ENCODE results near the gene QSOX1. TPM values are rescaled to one million over a fixed set of nuclear protein-coding genes. Genes with fewer than 3 reads are reported as not detected.

Gene QSOX1
- total RNA-seq, 1 experiment from 2014 or later: 135 TPM

DNA sequence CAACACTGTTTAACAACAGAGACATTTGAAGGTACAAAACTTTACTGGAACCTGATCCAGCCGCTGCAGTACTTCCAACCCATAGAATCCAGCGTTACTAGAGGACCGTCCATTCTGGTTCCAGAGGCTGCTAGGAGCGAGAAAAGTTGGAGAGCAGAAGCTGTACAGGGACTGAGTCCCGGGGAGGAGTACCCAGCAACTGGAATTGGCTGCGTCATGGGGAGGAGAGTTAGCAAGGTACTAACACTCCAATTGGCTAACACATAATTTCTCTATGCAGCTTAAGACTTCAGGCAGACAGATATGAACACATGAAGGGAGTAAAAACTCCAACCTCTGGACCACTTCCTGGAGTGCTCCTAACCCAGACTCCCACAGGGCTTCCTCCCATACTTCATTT lies 2.1 kb upstream of the QSOX1 start:
- POLR2A ChIA-PET: no interaction called here

More for the DNA sequence above, 2.1 kb upstream of the QSOX1 start:
- H3K9me3 Mint-ChIP-seq: no peaks in the 10 kb centered on the region
- H3K4me3 Mint-ChIP-seq: no peak overlapping the region
- TF ChIP-seq KAT7 (CRISPR knock-in tag; IDR thresholded peaks at IDR 0.05; ENCODE audit: borderline replicate concordance) (no peak), FOXP1 (CRISPR knock-in tag; IDR thresholded peaks at IDR 0.05; ENCODE audit: borderline replicate concordance) (no peak), ZNF671 (CRISPR knock-in tag; IDR thresholded peaks at IDR 0.05) (no peak), GABPB1 (CRISPR knock-in tag; IDR thresholded peaks at IDR 0.05) (no peak), FOXJ3 (CRISPR knock-in tag; IDR thresholded peaks at IDR 0.05; ENCODE audit: borderline replicate concordance) (no peak), EMX1 (CRISPR knock-in tag; IDR thresholded peaks at IDR 0.05) (no peak), MXD4 (CRISPR knock-in tag; IDR thresholded peaks at IDR 0.05; ENCODE audit: borderline replicate concordance) (no peak), MYBL2 (CRISPR knock-in tag; IDR thresholded peaks at IDR 0.05) (no peak)
- TF ChIP-seq, protein P1, sequence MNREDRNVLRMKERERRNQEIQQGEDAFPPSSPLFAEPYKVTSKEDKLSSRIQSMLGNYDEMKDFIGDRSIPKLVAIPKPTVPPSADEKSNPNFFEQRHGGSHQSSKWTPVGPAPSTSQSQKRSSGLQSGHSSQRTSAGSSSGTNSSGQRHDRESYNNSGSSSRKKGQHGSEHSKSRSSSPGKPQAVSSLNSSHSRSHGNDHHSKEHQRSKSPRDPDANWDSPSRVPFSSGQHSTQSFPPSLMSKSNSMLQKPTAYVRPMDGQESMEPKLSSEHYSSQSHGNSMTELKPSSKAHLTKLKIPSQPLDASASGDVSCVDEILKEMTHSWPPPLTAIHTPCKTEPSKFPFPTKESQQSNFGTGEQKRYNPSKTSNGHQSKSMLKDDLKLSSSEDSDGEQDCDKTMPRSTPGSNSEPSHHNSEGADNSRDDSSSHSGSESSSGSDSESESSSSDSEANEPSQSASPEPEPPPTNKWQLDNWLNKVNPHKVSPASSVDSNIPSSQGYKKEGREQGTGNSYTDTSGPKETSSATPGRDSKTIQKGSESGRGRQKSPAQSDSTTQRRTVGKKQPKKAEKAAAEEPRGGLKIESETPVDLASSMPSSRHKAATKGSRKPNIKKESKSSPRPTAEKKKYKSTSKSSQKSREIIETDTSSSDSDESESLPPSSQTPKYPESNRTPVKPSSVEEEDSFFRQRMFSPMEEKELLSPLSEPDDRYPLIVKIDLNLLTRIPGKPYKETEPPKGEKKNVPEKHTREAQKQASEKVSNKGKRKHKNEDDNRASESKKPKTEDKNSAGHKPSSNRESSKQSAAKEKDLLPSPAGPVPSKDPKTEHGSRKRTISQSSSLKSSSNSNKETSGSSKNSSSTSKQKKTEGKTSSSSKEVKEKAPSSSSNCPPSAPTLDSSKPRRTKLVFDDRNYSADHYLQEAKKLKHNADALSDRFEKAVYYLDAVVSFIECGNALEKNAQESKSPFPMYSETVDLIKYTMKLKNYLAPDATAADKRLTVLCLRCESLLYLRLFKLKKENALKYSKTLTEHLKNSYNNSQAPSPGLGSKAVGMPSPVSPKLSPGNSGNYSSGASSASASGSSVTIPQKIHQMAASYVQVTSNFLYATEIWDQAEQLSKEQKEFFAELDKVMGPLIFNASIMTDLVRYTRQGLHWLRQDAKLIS (CRISPR knock-in tag; IDR thresholded peaks at IDR 0.05; ENCODE audit: borderline replicate concordance): no peak
- TF ChIP-seq, protein P2, sequence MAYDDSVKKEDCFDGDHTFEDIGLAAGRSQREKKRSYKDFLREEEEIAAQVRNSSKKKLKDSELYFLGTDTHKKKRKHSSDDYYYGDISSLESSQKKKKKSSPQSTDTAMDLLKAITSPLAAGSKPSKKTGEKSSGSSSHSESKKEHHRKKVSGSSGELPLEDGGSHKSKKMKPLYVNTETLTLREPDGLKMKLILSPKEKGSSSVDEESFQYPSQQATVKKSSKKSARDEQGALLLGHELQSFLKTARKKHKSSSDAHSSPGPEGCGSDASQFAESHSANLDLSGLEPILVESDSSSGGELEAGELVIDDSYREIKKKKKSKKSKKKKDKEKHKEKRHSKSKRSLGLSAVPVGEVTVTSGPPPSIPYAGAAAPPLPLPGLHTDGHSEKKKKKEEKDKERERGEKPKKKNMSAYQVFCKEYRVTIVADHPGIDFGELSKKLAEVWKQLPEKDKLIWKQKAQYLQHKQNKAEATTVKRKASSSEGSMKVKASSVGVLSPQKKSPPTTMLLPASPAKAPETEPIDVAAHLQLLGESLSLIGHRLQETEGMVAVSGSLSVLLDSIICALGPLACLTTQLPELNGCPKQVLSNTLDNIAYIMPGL (CRISPR knock-in tag; IDR thresholded peaks at IDR 0.05): no peak
- TF ChIP-seq, protein P3, sequence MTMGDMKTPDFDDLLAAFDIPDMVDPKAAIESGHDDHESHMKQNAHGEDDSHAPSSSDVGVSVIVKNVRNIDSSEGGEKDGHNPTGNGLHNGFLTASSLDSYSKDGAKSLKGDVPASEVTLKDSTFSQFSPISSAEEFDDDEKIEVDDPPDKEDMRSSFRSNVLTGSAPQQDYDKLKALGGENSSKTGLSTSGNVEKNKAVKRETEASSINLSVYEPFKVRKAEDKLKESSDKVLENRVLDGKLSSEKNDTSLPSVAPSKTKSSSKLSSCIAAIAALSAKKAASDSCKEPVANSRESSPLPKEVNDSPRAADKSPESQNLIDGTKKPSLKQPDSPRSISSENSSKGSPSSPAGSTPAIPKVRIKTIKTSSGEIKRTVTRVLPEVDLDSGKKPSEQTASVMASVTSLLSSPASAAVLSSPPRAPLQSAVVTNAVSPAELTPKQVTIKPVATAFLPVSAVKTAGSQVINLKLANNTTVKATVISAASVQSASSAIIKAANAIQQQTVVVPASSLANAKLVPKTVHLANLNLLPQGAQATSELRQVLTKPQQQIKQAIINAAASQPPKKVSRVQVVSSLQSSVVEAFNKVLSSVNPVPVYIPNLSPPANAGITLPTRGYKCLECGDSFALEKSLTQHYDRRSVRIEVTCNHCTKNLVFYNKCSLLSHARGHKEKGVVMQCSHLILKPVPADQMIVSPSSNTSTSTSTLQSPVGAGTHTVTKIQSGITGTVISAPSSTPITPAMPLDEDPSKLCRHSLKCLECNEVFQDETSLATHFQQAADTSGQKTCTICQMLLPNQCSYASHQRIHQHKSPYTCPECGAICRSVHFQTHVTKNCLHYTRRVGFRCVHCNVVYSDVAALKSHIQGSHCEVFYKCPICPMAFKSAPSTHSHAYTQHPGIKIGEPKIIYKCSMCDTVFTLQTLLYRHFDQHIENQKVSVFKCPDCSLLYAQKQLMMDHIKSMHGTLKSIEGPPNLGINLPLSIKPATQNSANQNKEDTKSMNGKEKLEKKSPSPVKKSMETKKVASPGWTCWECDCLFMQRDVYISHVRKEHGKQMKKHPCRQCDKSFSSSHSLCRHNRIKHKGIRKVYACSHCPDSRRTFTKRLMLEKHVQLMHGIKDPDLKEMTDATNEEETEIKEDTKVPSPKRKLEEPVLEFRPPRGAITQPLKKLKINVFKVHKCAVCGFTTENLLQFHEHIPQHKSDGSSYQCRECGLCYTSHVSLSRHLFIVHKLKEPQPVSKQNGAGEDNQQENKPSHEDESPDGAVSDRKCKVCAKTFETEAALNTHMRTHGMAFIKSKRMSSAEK (CRISPR knock-in tag; IDR thresholded peaks at IDR 0.05; ENCODE audit: borderline replicate concordance): no peak
- TF ChIP-seq, protein P4, sequence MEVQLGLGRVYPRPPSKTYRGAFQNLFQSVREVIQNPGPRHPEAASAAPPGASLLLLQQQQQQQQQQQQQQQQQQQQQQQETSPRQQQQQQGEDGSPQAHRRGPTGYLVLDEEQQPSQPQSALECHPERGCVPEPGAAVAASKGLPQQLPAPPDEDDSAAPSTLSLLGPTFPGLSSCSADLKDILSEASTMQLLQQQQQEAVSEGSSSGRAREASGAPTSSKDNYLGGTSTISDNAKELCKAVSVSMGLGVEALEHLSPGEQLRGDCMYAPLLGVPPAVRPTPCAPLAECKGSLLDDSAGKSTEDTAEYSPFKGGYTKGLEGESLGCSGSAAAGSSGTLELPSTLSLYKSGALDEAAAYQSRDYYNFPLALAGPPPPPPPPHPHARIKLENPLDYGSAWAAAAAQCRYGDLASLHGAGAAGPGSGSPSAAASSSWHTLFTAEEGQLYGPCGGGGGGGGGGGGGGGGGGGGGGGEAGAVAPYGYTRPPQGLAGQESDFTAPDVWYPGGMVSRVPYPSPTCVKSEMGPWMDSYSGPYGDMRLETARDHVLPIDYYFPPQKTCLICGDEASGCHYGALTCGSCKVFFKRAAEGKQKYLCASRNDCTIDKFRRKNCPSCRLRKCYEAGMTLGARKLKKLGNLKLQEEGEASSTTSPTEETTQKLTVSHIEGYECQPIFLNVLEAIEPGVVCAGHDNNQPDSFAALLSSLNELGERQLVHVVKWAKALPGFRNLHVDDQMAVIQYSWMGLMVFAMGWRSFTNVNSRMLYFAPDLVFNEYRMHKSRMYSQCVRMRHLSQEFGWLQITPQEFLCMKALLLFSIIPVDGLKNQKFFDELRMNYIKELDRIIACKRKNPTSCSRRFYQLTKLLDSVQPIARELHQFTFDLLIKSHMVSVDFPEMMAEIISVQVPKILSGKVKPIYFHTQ (CRISPR knock-in tag; IDR thresholded peaks at IDR 0.05): no peak
- CTCF ChIA-PET: interaction anchor here (4.9 kb wide), 1 partner anchor 15 kb away, joined by 69 read pairs; no protein-coding TSS in a partner anchor
- H3K36me3 Mint-ChIP-seq: no peaks in the 10 kb centered on the region
- H3K27ac Mint-ChIP-seq: no peak overlapping the region
- DNase-seq (ENCODE audit: low spot score): no peak
- peaks cover 34% of the 10 kb centered on the region for H3K27me3 Mint-ChIP-seq (ENCODE audit: low read depth)
- ATAC-seq: no peak
- peaks cover 18% of the 10 kb centered on the region for H3K4me1 Mint-ChIP-seq

Measured in WTC11 (cell line).